ENCODE measurements around the gene STARD13. TPM values are rescaled to one million over a fixed set of nuclear protein-coding genes. Genes with fewer than 3 reads are reported as not detected.

Gene STARD13
- total RNA-seq, 1 donor from 2014 or later, result 8.9 TPM

- TF ChIP-seq CTCF (conservative IDR thresholded peaks at IDR 0.05; ENCODE audit: low read depth, low read length), result no peak
- no peak overlapping the region for H3K4me3 ChIP-seq (ENCODE audit: low read depth, low read length)
- no peak for DNase-seq (ENCODE audit: low read depth)
Observed at GRCh38 chr13:33174931-33175330, 110.6 kb downstream of the STARD13 start.

GRCh38 chr13:33174491-33174890 is 111.1 kb downstream of the STARD13 start:
- no peak overlapping the region for H3K4me3 ChIP-seq (ENCODE audit: low read depth, low read length)
- no peak for DNase-seq (ENCODE audit: low read depth)
- no peak for TF ChIP-seq CTCF (conservative IDR thresholded peaks at IDR 0.05; ENCODE audit: low read depth, low read length)

- no peak for DNase-seq (ENCODE audit: low read depth)
- no peak for TF ChIP-seq CTCF (conservative IDR thresholded peaks at IDR 0.05; ENCODE audit: low read depth, low read length)
Observed at GRCh38 chr13:33172911-33173310, 112.6 kb downstream of the STARD13 start.

GRCh38 chr13:33172400-33172799 is 113.2 kb downstream of the STARD13 start:
- H3K4me3 ChIP-seq (ENCODE audit: low read depth, low read length), result no peak overlapping the region
- no peak for DNase-seq (ENCODE audit: low read depth)

More at GRCh38 chr13:33172911-33173310, 112.6 kb downstream of the STARD13 start:
- no peak overlapping the region for H3K4me3 ChIP-seq (ENCODE audit: low read depth, low read length)

GRCh38 chr13:33169273-33169980 is 116.1 kb downstream of the STARD13 start:
- no peak for DNase-seq (ENCODE audit: low read depth)
- TF ChIP-seq CTCF (conservative IDR thresholded peaks at IDR 0.05; ENCODE audit: low read depth, low read length), result no peak
- H3K4me3 ChIP-seq (ENCODE audit: low read depth, low read length), result no peak overlapping the region

More at GRCh38 chr13:33172400-33172799, 113.2 kb downstream of the STARD13 start:
- no peak for TF ChIP-seq CTCF (conservative IDR thresholded peaks at IDR 0.05; ENCODE audit: low read depth, low read length)

GRCh38 chr13:33168321-33168960 is 117.1 kb downstream of the STARD13 start:
- no peak for TF ChIP-seq CTCF (conservative IDR thresholded peaks at IDR 0.05; ENCODE audit: low read depth, low read length)
- no peak for DNase-seq (ENCODE audit: low read depth)
- no peak overlapping the region for H3K4me3 ChIP-seq (ENCODE audit: low read depth, low read length)

All from epithelial cell of proximal tubule (primary cell).